H1 (cell line): ENCODE results near the gene ELL. TPM values are rescaled to one million over a fixed set of nuclear protein-coding genes. Genes with fewer than 3 reads are reported as not detected.

Experiments
- CTCF ChIA-PET: fragments of 300-600 bp; sonication (Branson Sonifier 250); formaldehyde crosslinking; loops from one replicate; lab custom pipeline; 2021; ENCODE audit not compliant: partially characterized antibody; lab: Charles Lee
- POLR2A ChIA-PET: fragments of 300-600 bp; sonication (Branson Sonifier 250); formaldehyde crosslinking; loops from one replicate; lab custom pipeline; 2021; ENCODE audit warnings: inconsistent platforms; ENCODE audit not compliant: partially characterized antibody; lab: Charles Lee
- DNase-seq, 2 experiments: peaks; one replicate each; pipeline versions ENCODE4 v3.0.0 to v3.0.0-alpha.2; 2010 to 2022; ENCODE audit warnings: low spot score in 2 of 2, low read depth in 1 of 2, mixed read lengths in 1 of 2
- FAIRE-seq: peaks from 2 replicates; lab custom pipeline; 2011; peaks lifted over from hg19 to GRCh38; lab: Jason Lieb, UNC
- H2AFZ ChIP-seq: 2 replicates; pipeline ENCODE4 v1.8.1; 2012; ENCODE audit warnings: low read length, inconsistent platforms
- H2AK5ac ChIP-seq: 2 replicates; pipeline ENCODE4 v1.6.1; 2013; ENCODE audit warnings: low read depth, low read length
- H2BK120ac ChIP-seq: replicated peaks from 2 replicates; pipeline ENCODE3; 2013; ENCODE audit warnings: low read depth, low read length, inconsistent platforms
- H2BK12ac ChIP-seq: 2 replicates; pipeline ENCODE4 v1.6.1; 2013; ENCODE audit warnings: low read depth, low read length
- H2BK15ac ChIP-seq: 2 replicates; pipeline ENCODE4 v1.6.1; 2013; ENCODE audit warnings: low read length
- H2BK20ac ChIP-seq: 2 replicates; pipeline ENCODE4 v1.6.1; 2013; ENCODE audit warnings: low read length
- H2BK5ac ChIP-seq: 2 replicates; pipeline ENCODE4 v1.6.1; 2013; ENCODE audit warnings: low read depth, low read length
- H3K14ac ChIP-seq: 2 replicates; pipeline ENCODE4 v1.6.1; 2013; ENCODE audit warnings: inconsistent platforms; ENCODE audit not compliant: insufficient read length
- H3K18ac ChIP-seq: 2 replicates; pipeline ENCODE4 v1.6.1; 2013; ENCODE audit warnings: low read length; ENCODE audit errors: extremely low read depth
- H3K23ac ChIP-seq: 2 replicates; pipeline ENCODE4 v1.6.1; 2013; ENCODE audit warnings: inconsistent platforms; ENCODE audit not compliant: insufficient read length
- H3K23me2 ChIP-seq: 2 replicates; pipeline ENCODE4 v1.6.1; 2013; ENCODE audit warnings: low read depth, low read length
- H3K27ac ChIP-seq: 2 replicates; pipeline ENCODE4 v1.6.1; 2011; ENCODE audit warnings: low read depth, low read length, inconsistent platforms
- H3K27me3 ChIP-seq, 4 experiments: replicated peaks in 1 of 4; 1 replicate in 1 of 4; 2 replicates in 3 of 4; pipeline versions ENCODE4 v1.6.1 to v1.8.1; 2011 to 2013; ENCODE audit warnings: low read length in 3 of 4, mild to moderate bottlenecking in 3 of 4, inconsistent platforms in 2 of 4, mixed read lengths in 2 of 4, moderate library complexity in 1 of 4; ENCODE audit not compliant: control insufficient read depth in 3 of 4, insufficient read depth in 3 of 4; ENCODE audit errors: extremely low read depth in 1 of 4
- H3K36me3 ChIP-seq, 4 experiments: 2 replicates each; pipeline versions ENCODE4 v1.6.1 to v1.8.1; 2011 to 2013; ENCODE audit warnings: mild to moderate bottlenecking in 4 of 4, low read length in 3 of 4, moderate library complexity in 2 of 4, control low read depth in 1 of 4, inconsistent platforms in 1 of 4; ENCODE audit not compliant: insufficient read depth in 4 of 4, control insufficient read depth in 2 of 4
- H3K4ac ChIP-seq: replicated peaks from 2 replicates; pipeline ENCODE3; 2013; ENCODE audit warnings: low read length, low read depth, mixed read lengths, inconsistent platforms; ENCODE audit not compliant: insufficient read length
- H3K4me1 ChIP-seq, 4 experiments: replicated peaks in 1 of 4; 1 replicate in 1 of 4; 2 replicates in 3 of 4; pipeline versions ENCODE4 v1.6.1 to v1.8.1; 2011 to 2013; ENCODE audit warnings: low read length in 3 of 4, inconsistent platforms in 2 of 4, mixed read lengths in 1 of 4; ENCODE audit not compliant: insufficient read depth in 4 of 4, control insufficient read depth in 3 of 4
- H3K4me2 ChIP-seq, 2 experiments: 2 replicates each; pipeline versions ENCODE4 v1.6.1 to v1.8.1; 2011 to 2013; ENCODE audit warnings: low read depth in 2 of 2, low read length in 2 of 2, control low read depth in 1 of 2, inconsistent platforms in 1 of 2, mild to moderate bottlenecking in 1 of 2; ENCODE audit not compliant: insufficient read depth in 1 of 2
- H3K4me3 ChIP-seq, 4 experiments: fragments of 200-600, 300-600 bp in 1 of 4; sonication (generic), shearing (Covaris generic), sonication (Bioruptor Twin) in 1 of 4; 2 replicates each; pipeline versions ENCODE4 v1.5.1 to v1.8.1; 2011 to 2016; ENCODE audit warnings: low read length in 4 of 4, low read depth in 3 of 4, control low read depth in 2 of 4, inconsistent platforms in 2 of 4, mild to moderate bottlenecking in 2 of 4, mixed read lengths in 1 of 4, moderate library complexity in 1 of 4; ENCODE audit not compliant: insufficient read depth in 2 of 4; ENCODE audit errors: extremely low read depth in 1 of 4
- H3K56ac ChIP-seq: replicated peaks from 2 replicates; pipeline ENCODE3; 2013; ENCODE audit warnings: low read depth, mild to moderate bottlenecking, mixed read lengths, low read length, inconsistent platforms; ENCODE audit not compliant: insufficient read length
- H3K79me1 ChIP-seq: 2 replicates; pipeline ENCODE4 v1.6.1; 2013; ENCODE audit warnings: low read depth, low read length, control low read depth
- H3K79me2 ChIP-seq, 2 experiments: 2 replicates each; pipeline versions ENCODE4 v1.6.1 to v1.8.1; 2012 to 2013; ENCODE audit warnings: low read length in 2 of 2, mild to moderate bottlenecking in 2 of 2, inconsistent platforms in 1 of 2; ENCODE audit not compliant: insufficient read depth in 2 of 2, control insufficient read depth in 1 of 2
- H3K9ac ChIP-seq, 4 experiments: replicated peaks in 1 of 4; 1 replicate in 1 of 4; 2 replicates in 3 of 4; pipeline versions ENCODE4 v1.6.1 to v1.8.1; 2011 to 2013; ENCODE audit warnings: low read depth in 3 of 4, low read length in 3 of 4, control low read depth in 2 of 4, mild to moderate bottlenecking in 2 of 4, moderate library complexity in 2 of 4, inconsistent platforms in 1 of 4; ENCODE audit errors: extremely low read depth in 1 of 4
- H3K9me3 ChIP-seq, 2 experiments: 2 replicates each; pipeline versions ENCODE4 v1.6.1 to v1.8.1; 2012 to 2013; ENCODE audit warnings: mild to moderate bottlenecking in 2 of 2, moderate library complexity in 2 of 2, control low read depth in 1 of 2, inconsistent platforms in 1 of 2, low read depth in 1 of 2, low read length in 1 of 2, mixed read lengths in 1 of 2; ENCODE audit not compliant: insufficient read depth in 2 of 2
- H4K20me1 ChIP-seq, 2 experiments: replicated peaks in 1 of 2; 2 replicates each; pipeline versions ENCODE3 to v1.8.1; 2011 to 2013; ENCODE audit warnings: inconsistent platforms in 2 of 2, low read length in 2 of 2, mild to moderate bottlenecking in 1 of 2; ENCODE audit not compliant: insufficient read depth in 2 of 2, control insufficient read depth in 1 of 2
- H4K5ac ChIP-seq: 2 replicates; pipeline ENCODE4 v1.6.1; 2013; ENCODE audit warnings: low read length, low read depth, mixed read lengths, inconsistent platforms; ENCODE audit not compliant: insufficient read length
- H4K8ac ChIP-seq: 2 replicates; pipeline ENCODE4 v1.8.0; 2013; ENCODE audit warnings: mild to moderate bottlenecking, moderate library complexity, low read length, inconsistent platforms; ENCODE audit not compliant: insufficient read depth; ENCODE audit errors: extremely low read depth
- H4K91ac ChIP-seq: replicated peaks from 2 replicates; pipeline ENCODE3; 2013; ENCODE audit warnings: low read length, mixed read lengths, inconsistent platforms; ENCODE audit not compliant: insufficient read length
- CHD1 ChIP-seq: IDR thresholded peaks from 2 replicates; pipeline ENCODE4 v1.6.1; 2012; ENCODE audit warnings: low read depth, low read length, improper control_type of control experiment
- E2F6 ChIP-seq: IDR thresholded peaks from 2 replicates; pipeline ENCODE4 v1.6.1; 2012; ENCODE audit warnings: inconsistent platforms
- FOSL1 ChIP-seq: IDR thresholded peaks from 2 replicates; pipeline ENCODE4 v1.6.1; 2011; ENCODE audit warnings: mild to moderate bottlenecking, low read depth, low read length, moderate library complexity; ENCODE audit not compliant: insufficient read depth
- GABPA ChIP-seq: IDR thresholded peaks from 2 replicates; pipeline ENCODE4 v1.6.1; 2011; ENCODE audit warnings: mild to moderate bottlenecking, low read length, moderate library complexity, borderline replicate concordance; ENCODE audit not compliant: insufficient read depth
- JUN ChIP-seq: IDR thresholded peaks from 2 replicates; pipeline ENCODE4 v1.6.1; 2011; ENCODE audit warnings: low read depth, mild to moderate bottlenecking, improper control_type of control experiment, low read length
- KDM4A ChIP-seq: IDR thresholded peaks from one replicate; pipeline ENCODE4 v1.7.1; 2012; ENCODE audit warnings: low read depth, mild to moderate bottlenecking, moderate library complexity, low read length, inconsistent platforms; ENCODE audit not compliant: severe bottlenecking
- RBBP5 ChIP-seq: IDR thresholded peaks from 2 replicates; pipeline ENCODE4 v1.7.1; 2012; ENCODE audit warnings: low read depth, mild to moderate bottlenecking, inconsistent platforms, low read length, moderate library complexity, borderline replicate concordance
- SIN3A ChIP-seq, 2 experiments: IDR thresholded peaks in 1 of 2; conservative IDR thresholded peaks in 1 of 2; 2 replicates each; pipeline ENCODE4 v1.6.1; 2011 to 2012; ENCODE audit warnings: low read length in 2 of 2, improper control_type of control experiment in 1 of 2, low read depth in 1 of 2, mild to moderate bottlenecking in 1 of 2
- TCF12 ChIP-seq: IDR thresholded peaks from 2 replicates; pipeline ENCODE4 v1.6.1; 2011; ENCODE audit warnings: low read depth, mild to moderate bottlenecking, low read length
- WGBS, 2 experiments: shearing (Covaris generic) in 1 of 2; methylation state at CpG; one replicate each; pipeline versions ENCODE4 v1.1.6 to v1.1.7; 2013 to 2015; ENCODE audit warnings: low lambda C conversion rate in 2 of 2, mixed read lengths in 2 of 2, inconsistent platforms in 1 of 2, low coverage in 1 of 2, missing lambda C conversion rate in 1 of 2; ENCODE audit not compliant: insufficient replicate concordance in 2 of 2, insufficient coverage in 1 of 2, insufficient read length in 1 of 2; ENCODE audit errors: extremely low coverage in 1 of 2, missing lambda C conversion rate in 1 of 2; 5-methylcytosine and 5-hydroxymethylcytosine counted together
- polyA plus RNA-seq, 7 experiments: library from polyadenylated mRNA; depleted of rRNA in 3 of 7; stranded (reverse) in 5 of 7; unstranded in 2 of 7; fragments of >200 nt in 5 of 7; fragments of 200-250 nt in 2 of 7; gene quantifications; 1 replicate in 5 of 7; 2 replicates in 1 of 7; 4 replicates in 1 of 7; pipeline versions ENCODE4 v1.2.1 to v1.2.3, GENCODE V29; 2011 to 2013; ENCODE audit warnings: missing spikeins in 2 of 7, mixed read lengths in 2 of 7
- total RNA-seq: library from RNA; stranded (reverse); fragmentation: NEBNext Ultra II Directional; extraction: Animal tissue kit (Norgen Biotek cat#: 25700); gene quantifications from 2 replicates; pipeline ENCODE4 v1.2.1, GENCODE V29; 2021

Gene ELL
- total and polyA plus RNA-seq, 2 of the 8 experiments (the other 6 are each of a cell fraction or from before 2014, with no cell fraction given), result 5.2 to 10.5 TPM

- Histone ChIP-seq H2BK15ac (0 out of 2 replicates have a peak overlapping the region, but pooled peaks have one; percentile 72), H4K20me1 (peaks cover 0 to 15% of the 10 kb centered on the region in 2 experiments), H3K18ac (peak overlapping the region; percentile 98), H2BK5ac (peak overlapping the region; percentile 96), H3K79me2 (no peaks in the 10 kb centered on the region), H3K36me3 (peaks cover 2 to 13% (median 7%) of the 10 kb centered on the region in 4 experiments; a peak in 4 of 8 replicates), H3K23me2 (peaks cover 15% of the 10 kb centered on the region; the same call in 1 of the 2 replicates), H3K4me3 (peak overlapping the region; percentile 62 to 94 (median 78)), H3K56ac (peak overlapping the region; percentile 59), H3K23ac (no peak overlapping the region), H4K91ac (peak overlapping the region; percentile 95), H3K79me1 (no peaks in the 10 kb centered on the region; the same call in 1 of the 2 replicates), H4K5ac (peak overlapping the region; percentile 89), H2BK20ac (no peak overlapping the region), H2BK120ac (no peak overlapping the region), H4K8ac (peak overlapping the region; percentile 57; the same call in 1 of the 2 replicates), H3K4ac (peak overlapping the region; percentile 85), H3K9me3 (no peaks in the 10 kb centered on the region), H3K14ac (no peak overlapping the region), H3K4me2 (peak overlapping the region; percentile 80 to 99), H2AK5ac (no peak overlapping the region), H3K9ac (peak overlapping the region in 3 of 4 experiments; percentile 37 to 66 (median 51); a peak in 5 of 7 replicates), H3K4me1 (peaks cover 5 to 39% (median 26%) of the 10 kb centered on the region in 4 experiments), H3K27ac (peak overlapping the region; percentile 58; the same call in 1 of the 2 replicates), H2AFZ (no peak overlapping the region), H3K27me3 (no peaks in the 10 kb centered on the region; a peak in 1 of 7 replicates), H2BK12ac (peak overlapping the region; percentile 7; the same call in 1 of the 2 replicates)
- ChIA-PET POLR2A (interaction anchor here (0.6 to 6.7 kb wide), 8 partner anchors 9 to 1079 kb away, joined by 3 to 65 read pairs (median 4); partner anchors contain the start of genes JUND, SSBP4 and TSSK6), CTCF (interaction anchor here (0.6 to 1.6 kb wide), 3 partner anchors 13 to 152 kb away, joined by 4 to 5 read pairs (median 5); partner anchors contain the start of gene REX1BD)
- DNase-seq, result peak in 1 of 2 experiments; percentile 92
- WGBS, 2 experiments, result 23% methylated on average over 39 of the region's 67 CpGs; no CpG with 5 or more reads in 1 of the 2 experiments
- no peak for FAIRE-seq
- TF ChIP-seq KDM4A (peak; percentile 76), JUN (no peak), SIN3A (conservative IDR thresholded peaks at IDR 0.05 in 1 of 2, IDR thresholded peaks at IDR 0.05 in 1 of 2; ENCODE audit: low read depth in 1 of 2, low read length in 2 of 2) (peak in 1 of 2 experiments; percentile 63; a peak in 2 of 4 replicates), RBBP5 (peak; percentile 23; the same call in 1 of the 2 replicates), TCF12 (no peak), E2F6 (peak; percentile 56; the same call in 1 of the 2 replicates), CHD1 (no peak), FOSL1 (no peak), GABPA (no peak)
Observed at GRCh38 chr19:18436671-18437490, 85.0 kb downstream of the ELL start.
